Lower lobe of right lung (tissue), 2 donors: ENCODE results near the gene ULBP2. TPM values are rescaled to one million over a fixed set of nuclear protein-coding genes. Genes with fewer than 3 reads are reported as not detected.
"Not testable (repeated sequence)": the region's sequence is repeated elsewhere in the genome, so short reads cannot be mapped to it uniquely, and the experiment has no call there.

Source experiments
- ATAC-seq, 2 donors: fragments of 200-7000 bp; cut with Tn5 transposase; one replicate each; pipeline ENCODE4 v1.9.1; 2020 to 2022; ENCODE audit warnings: mild to moderate bottlenecking in 2 of 2, moderate library complexity in 2 of 2
- DNase-seq: peaks from one replicate; pipeline ENCODE4 v3.0.0-alpha.2; 2020
- H3K27ac ChIP-seq: fragments of 200-600 bp; one replicate; pipeline ENCODE4 v1.8.0; 2022
- H3K27me3 ChIP-seq: fragments of 200-600 bp; one replicate; pipeline ENCODE4 v1.8.0; 2022; ENCODE audit warnings: low read depth
- H3K36me3 ChIP-seq: fragments of 200-600 bp; one replicate; pipeline ENCODE4 v1.8.0; 2022; ENCODE audit warnings: mild to moderate bottlenecking
- H3K4me1 ChIP-seq: fragments of 200-600 bp; one replicate; pipeline ENCODE4 v1.8.0; 2022
- H3K4me3 ChIP-seq: fragments of 200-600 bp; one replicate; pipeline ENCODE4 v1.8.0; 2022; ENCODE audit warnings: mild to moderate bottlenecking
- H3K9me3 ChIP-seq: fragments of 200-600 bp; one replicate; pipeline ENCODE4 v1.8.0; 2022
- CTCF ChIP-seq: fragments of 200-600 bp; IDR thresholded peaks from one replicate; pipeline ENCODE4 v1.8.0; 2022; ENCODE audit warnings: antibody characterized with exemption, mild to moderate bottlenecking
- intact Hi-C: fragments of 100-400 bp; cut with DNase I; formaldehyde crosslinking; loops from one replicate; pipeline ENCODE4 v1.11.0; 2022
- total RNA-seq: library from RNA; stranded (reverse); fragmentation: NEBNext Ultra II Directional; extraction: Animal tissue kit (Norgen Biotek cat#: 25700); gene quantifications from one replicate; pipeline ENCODE4 v1.2.1, GENCODE V29; 2021
- donor health status: DM: no; HTN: yes; CAD: no; lungs with severe emphysema.

ULBP2 gene
- total RNA-seq, 1 donor from 2014 or later, result 2.2 TPM

DNA sequence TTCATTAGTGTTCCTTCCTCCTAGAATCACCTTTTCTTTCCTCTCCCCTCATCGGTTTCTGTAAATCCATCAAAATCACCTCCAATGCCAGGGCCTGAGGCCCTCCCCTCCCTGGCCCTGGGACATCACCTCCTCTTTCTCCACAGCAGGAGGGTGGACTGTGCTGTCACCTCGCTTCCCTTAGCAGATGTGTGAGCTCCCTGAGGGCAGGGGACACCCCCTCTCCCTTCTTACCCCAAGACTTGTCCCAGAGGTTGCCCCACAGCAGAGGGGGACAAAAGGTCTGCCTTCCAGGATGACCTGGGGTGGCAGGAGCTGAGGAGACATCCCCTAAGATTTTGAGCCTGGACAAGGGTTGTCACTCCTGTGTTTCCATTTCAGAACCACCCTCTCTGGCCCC lies 27.8 kb downstream of the ULBP2 start:
- no peaks in the 10 kb centered on the region for H3K9me3 ChIP-seq
- peaks cover 9% of the 10 kb centered on the region for H3K4me1 ChIP-seq
- ATAC-seq (no peak), DNase-seq (no peak)
- no peaks in the 10 kb centered on the region for H3K36me3 ChIP-seq
- no peak for TF ChIP-seq CTCF
- no peak overlapping the region for H3K27ac ChIP-seq
- intact Hi-C loops, result no loop called here
- H3K27me3 ChIP-seq, result peaks cover 37% of the 10 kb centered on the region
- H3K4me3 ChIP-seq, result no peak overlapping the region

DNA sequence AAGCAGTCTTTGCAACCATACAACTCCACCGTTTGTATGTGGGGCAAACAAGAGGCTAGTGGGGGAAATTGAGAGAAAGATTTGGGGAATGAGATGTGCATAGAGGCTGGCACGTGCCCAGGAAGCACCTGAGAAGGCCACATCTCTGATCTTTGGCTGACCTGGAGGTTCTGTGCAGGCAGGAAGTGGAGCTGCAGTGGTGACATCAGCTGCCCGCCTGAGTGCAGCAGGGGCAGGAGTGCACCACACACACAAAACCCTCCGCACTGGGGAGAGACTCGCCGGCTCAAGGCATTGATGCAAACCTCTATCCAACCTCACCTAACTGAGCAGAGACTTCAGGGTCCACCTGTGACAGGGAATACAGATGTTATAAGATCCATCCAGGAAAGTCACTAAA lies 32.6 kb downstream of the ULBP2 start:
- H3K27me3 ChIP-seq, result peaks cover 26% of the 10 kb centered on the region
- H3K36me3 ChIP-seq, H3K9me3 ChIP-seq, DNase-seq, H3K4me1 ChIP-seq, ATAC-seq, H3K27ac ChIP-seq, H3K4me3 ChIP-seq, intact Hi-C loops: not testable (repeated sequence)

DNA sequence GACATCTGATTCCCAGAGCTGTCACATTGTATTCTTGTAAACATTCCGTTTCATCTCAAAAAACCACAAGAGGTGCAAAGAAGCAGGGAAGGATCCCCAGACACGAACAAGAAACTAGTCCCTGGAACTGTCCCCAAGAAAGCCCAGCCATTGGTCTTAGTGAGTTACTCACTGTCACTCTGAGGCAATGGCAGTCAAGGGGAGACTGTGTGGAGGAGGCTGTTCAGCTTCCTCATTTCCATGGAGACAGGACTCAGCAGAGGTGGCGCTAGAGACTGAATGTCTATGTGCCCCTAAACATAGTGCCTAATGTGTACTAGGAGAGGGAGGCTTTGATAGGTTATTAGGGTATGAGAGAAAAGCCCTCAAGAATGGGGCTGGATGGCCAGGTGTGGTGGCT lies 33.0 kb downstream of the ULBP2 start:
- H3K4me3 ChIP-seq, result no peak overlapping the region
- H3K4me1 ChIP-seq, result no peaks in the 10 kb centered on the region
- DNase-seq, result no peak
- H3K36me3 ChIP-seq, result no peaks in the 10 kb centered on the region
- no peak overlapping the region for H3K27ac ChIP-seq
- ATAC-seq, result peak in 1 of 2 donors; percentile 55
- no peaks in the 10 kb centered on the region for H3K9me3 ChIP-seq
- intact Hi-C loops, result no loop called here
- H3K27me3 ChIP-seq, result peaks cover 24% of the 10 kb centered on the region
- no peak for TF ChIP-seq CTCF

DNA sequence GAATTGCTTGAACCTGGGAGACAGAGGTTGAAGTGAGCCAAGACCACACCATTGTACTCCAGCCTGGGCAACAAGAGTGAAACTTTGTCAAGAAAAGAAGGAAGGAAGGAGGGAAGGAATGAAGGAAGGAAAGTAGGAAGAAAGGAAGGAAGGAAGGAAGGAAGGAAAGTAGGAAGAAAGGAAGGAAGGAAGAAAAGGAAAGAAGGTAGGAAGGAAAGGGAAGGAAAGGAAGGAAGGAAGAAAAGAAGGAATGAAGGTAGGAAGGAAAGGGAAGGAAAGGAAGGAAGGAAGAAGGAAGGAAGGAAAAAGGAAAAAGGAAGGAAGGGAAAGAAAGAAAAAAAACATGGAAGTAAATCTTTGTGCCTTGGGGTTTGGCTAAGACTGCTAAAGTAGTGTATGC lies 33.6 kb downstream of the ULBP2 start:
- Histone ChIP-seq H3K27ac (no peak overlapping the region), H3K9me3 (no peaks in the 10 kb centered on the region), H3K4me3 (no peak overlapping the region), H3K36me3 (no peaks in the 10 kb centered on the region), H3K4me1 (no peaks in the 10 kb centered on the region), H3K27me3 (peaks cover 24% of the 10 kb centered on the region)
- TF ChIP-seq CTCF, result no peak
- DNase-seq (no peak), ATAC-seq (no peak)
- intact Hi-C loops, result no loop called here

DNA sequence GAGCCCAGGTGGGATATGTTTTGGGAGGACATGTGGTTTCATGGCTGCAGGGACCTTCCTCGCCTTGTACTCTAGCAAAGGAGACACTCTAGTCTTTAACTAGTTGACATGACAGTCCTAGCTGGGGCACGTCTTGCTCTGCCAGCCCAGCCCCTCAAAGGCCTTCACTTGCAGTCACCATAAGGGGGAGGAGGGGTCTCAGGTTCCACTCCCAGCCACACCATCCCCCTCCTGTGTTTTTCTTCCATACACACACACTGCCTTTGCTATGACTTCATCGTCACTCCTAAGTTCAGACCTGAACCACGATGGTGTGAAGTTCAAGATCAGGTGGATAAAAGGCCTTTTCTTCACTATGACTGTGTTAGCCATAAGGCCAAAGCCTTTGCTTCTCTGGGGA lies 35.4 kb downstream of the ULBP2 start:
- ATAC-seq (no peak), DNase-seq (no peak)
- Histone ChIP-seq H3K9me3 (no peaks in the 10 kb centered on the region), H3K27ac (no peak overlapping the region), H3K36me3 (no peaks in the 10 kb centered on the region), H3K4me3 (no peak overlapping the region), H3K27me3 (peaks cover 39% of the 10 kb centered on the region), H3K4me1 (no peaks in the 10 kb centered on the region)
- intact Hi-C loops, result no loop called here
- no peak for TF ChIP-seq CTCF

DNA sequence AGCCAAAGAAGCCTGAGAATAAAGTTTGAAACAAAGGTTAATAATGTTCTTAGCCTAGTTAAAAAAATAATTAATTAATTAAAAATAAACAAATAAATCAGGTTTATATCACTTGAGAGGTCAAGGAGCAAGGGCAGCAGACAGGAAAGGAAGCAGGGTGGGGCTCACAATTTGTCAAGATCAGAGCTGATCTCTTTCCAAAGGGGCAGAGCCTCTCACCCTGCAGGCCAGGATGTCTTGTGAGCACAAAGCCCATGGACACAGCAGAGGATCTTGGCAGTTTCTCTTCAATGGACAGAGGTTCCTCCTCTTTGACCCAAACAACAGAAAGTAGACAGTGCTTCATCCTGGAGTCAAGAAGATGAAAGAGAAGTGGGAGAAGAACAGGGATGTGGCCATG lies 36.8 kb downstream of the ULBP2 start:
- intact Hi-C loops, result no loop called here
- Histone ChIP-seq H3K27ac (no peak overlapping the region), H3K9me3 (no peaks in the 10 kb centered on the region), H3K36me3 (no peaks in the 10 kb centered on the region), H3K27me3 (peaks cover 45% of the 10 kb centered on the region), H3K4me1 (no peaks in the 10 kb centered on the region), H3K4me3 (no peak overlapping the region)
- no peak for ATAC-seq
- TF ChIP-seq CTCF, result no peak
- DNase-seq, result no peak
